Activated CD4-positive, alpha-beta T cell treated with anti-CD3 and anti-CD28 coated beads, Interleukin-2, amount 10 ng/mL, durations not matched to agents 7 days and 5 days (primary cell): Measurements from ENCODE around the gene EIF2B5. TPM values are rescaled to one million over a fixed set of nuclear protein-coding genes. Genes with fewer than 3 reads are reported as not detected.

ENCODE experiments used
- CTCF ChIA-PET: fragments of 350-600 bp; sonication (Branson Sonifier 250); formaldehyde crosslinking; loops from one replicate; lab custom pipeline; 2021; ENCODE audit warnings: antibody characterized with exemption; lab: Charles Lee
- POLR2A ChIA-PET: fragments of 350-600 bp; sonication (Branson Sonifier 250); formaldehyde crosslinking; loops from one replicate; lab custom pipeline; 2021; ENCODE audit warnings: antibody characterized with exemption; lab: Charles Lee
- DNase-seq: peaks from one replicate; pipeline ENCODE4 v3.0.0-alpha.2; 2020
- H3K27ac Mint-ChIP-seq: one replicate; pipeline ENCODE4 v1.8.0; 2021; ENCODE audit warnings: mild to moderate bottlenecking, moderate library complexity, mixed read lengths
- H3K27me3 Mint-ChIP-seq: one replicate; pipeline ENCODE4 v1.8.0; 2021; ENCODE audit warnings: mixed read lengths
- H3K36me3 Mint-ChIP-seq: one replicate; pipeline ENCODE4 v1.8.0; 2021; ENCODE audit warnings: low read depth, mixed read lengths
- H3K4me1 Mint-ChIP-seq: one replicate; pipeline ENCODE4 v1.8.0; 2021; ENCODE audit warnings: mixed read lengths
- H3K4me3 Mint-ChIP-seq: one replicate; pipeline ENCODE4 v1.8.0; 2021; ENCODE audit warnings: mild to moderate bottlenecking, moderate library complexity, mixed read lengths
- H3K9me3 Mint-ChIP-seq: one replicate; pipeline ENCODE4 v1.8.0; 2021; ENCODE audit warnings: mixed read lengths
- total RNA-seq, 2 experiments: library from RNA; stranded (reverse); gene quantifications; one replicate each; pipeline ENCODE4 v1.2.3, GENCODE V29; 2021

The EIF2B5 gene
- total RNA-seq, 2 experiments from 2014 or later: 53.0 to 60.0 TPM

DNA sequence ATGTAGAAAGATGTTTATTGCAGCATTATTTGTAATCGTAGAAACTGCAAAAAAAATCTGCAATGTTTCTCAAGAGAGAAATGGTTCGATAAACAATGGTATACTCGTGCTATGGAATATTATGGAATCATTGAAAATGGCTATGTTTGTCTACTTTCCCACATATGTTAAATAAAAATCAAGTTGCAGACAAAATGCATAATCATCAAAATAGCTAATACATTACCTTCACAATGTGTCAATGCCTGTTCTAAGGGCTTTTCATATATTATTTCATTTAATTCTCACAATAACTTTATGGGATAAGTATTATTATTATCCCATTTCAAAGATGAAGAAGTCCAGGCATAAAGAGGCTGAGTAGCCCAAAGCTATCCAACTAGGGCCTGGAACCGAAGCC lies 2.2 kb upstream of the EIF2B5 start:
- ChIA-PET CTCF (interaction anchor here (0.7 to 1.6 kb wide), 3 partner anchors 12 to 115 kb away, joined by 3 to 4 read pairs (median 3); no protein-coding TSS in a partner anchor), POLR2A (no interaction called here)
- Mint-ChIP-seq H3K27me3 (no peaks in the 10 kb centered on the region), H3K27ac (no peak overlapping the region), H3K36me3 (peaks cover 6% of the 10 kb centered on the region), H3K4me1 (peaks cover 33% of the 10 kb centered on the region), H3K9me3 (no peaks in the 10 kb centered on the region), H3K4me3 (no peak overlapping the region)
- DNase-seq: no peak

GRCh38 chr3:184133840-184134745 lies 1.1 kb upstream of the EIF2B5 start:
- H3K27me3 Mint-ChIP-seq: no peaks in the 10 kb centered on the region
- peaks cover 34% of the 10 kb centered on the region for H3K4me1 Mint-ChIP-seq
- H3K4me3 Mint-ChIP-seq: peak overlapping the region; percentile 98
- H3K36me3 Mint-ChIP-seq: peaks cover 8% of the 10 kb centered on the region
- peak overlapping the region; percentile 96 for H3K27ac Mint-ChIP-seq
- POLR2A ChIA-PET: no interaction called here
- CTCF ChIA-PET: interaction anchor here (0.9 to 1.6 kb wide), 3 partner anchors 11 to 574 kb away, joined by 3 to 4 read pairs (median 3); partner anchors contain the start of gene ABCC5
- peak; percentile 39 for DNase-seq
- H3K9me3 Mint-ChIP-seq: no peaks in the 10 kb centered on the region

- DNase-seq: no peak
- H3K36me3 Mint-ChIP-seq: peaks cover 8% of the 10 kb centered on the region
- peak overlapping the region; percentile 98 for H3K4me3 Mint-ChIP-seq
- POLR2A ChIA-PET: interaction anchor here (0.6 kb wide), 1 partner anchor 48 kb away, joined by 5 read pairs; no protein-coding TSS in a partner anchor
- H3K4me1 Mint-ChIP-seq: peaks cover 34% of the 10 kb centered on the region
- CTCF ChIA-PET: interaction anchor here (0.9 to 1.0 kb wide), 3 partner anchors 50 to 573 kb away, joined by 3 read pairs; partner anchors contain the start of gene ABCC5
- peak overlapping the region; percentile 96 for H3K27ac Mint-ChIP-seq
- no peaks in the 10 kb centered on the region for H3K27me3 Mint-ChIP-seq
- H3K9me3 Mint-ChIP-seq: no peaks in the 10 kb centered on the region
Measured at GRCh38 chr3:184134746-184135148, 411 bp upstream of the EIF2B5 start.

GRCh38 chr3:184135911-184136260 lies 728 bp downstream of the EIF2B5 start:
- DNase-seq: no peak
- Mint-ChIP-seq H3K27ac (peak overlapping the region; percentile 96), H3K4me1 (peaks cover 34% of the 10 kb centered on the region), H3K4me3 (peak overlapping the region; percentile 98), H3K36me3 (peaks cover 16% of the 10 kb centered on the region), H3K27me3 (no peaks in the 10 kb centered on the region), H3K9me3 (no peaks in the 10 kb centered on the region)
- POLR2A ChIA-PET: no interaction called here
- CTCF ChIA-PET: interaction anchor here (0.5 to 1.4 kb wide), 4 partner anchors 9 to 1213 kb away, joined by 3 to 4 read pairs (median 4); no protein-coding TSS in a partner anchor

DNA sequence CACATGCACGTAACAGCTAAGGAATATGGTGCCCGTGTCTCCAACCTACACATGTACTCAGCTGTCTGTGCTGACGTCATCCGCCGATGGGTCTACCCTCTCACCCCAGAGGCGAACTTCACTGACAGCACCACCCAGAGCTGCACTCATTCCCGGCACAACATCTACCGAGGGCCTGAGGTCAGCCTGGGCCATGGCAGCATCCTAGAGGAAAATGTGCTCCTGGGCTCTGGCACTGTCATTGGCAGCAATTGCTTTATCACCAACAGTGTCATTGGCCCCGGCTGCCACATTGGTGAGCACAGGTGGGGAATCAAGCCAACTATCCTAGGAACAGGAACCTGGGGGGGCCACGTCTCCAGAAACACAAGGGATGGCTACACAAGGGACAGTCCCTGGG lies 5.3 kb downstream of the EIF2B5 start:
- no peak overlapping the region for H3K4me3 Mint-ChIP-seq
- peaks cover 46% of the 10 kb centered on the region for H3K36me3 Mint-ChIP-seq
- CTCF ChIA-PET: no interaction called here
- no peak for DNase-seq
- no peak overlapping the region for H3K27ac Mint-ChIP-seq
- POLR2A ChIA-PET: no interaction called here
- H3K27me3 Mint-ChIP-seq: no peaks in the 10 kb centered on the region
- peaks cover 22% of the 10 kb centered on the region for H3K4me1 Mint-ChIP-seq
- no peaks in the 10 kb centered on the region for H3K9me3 Mint-ChIP-seq

- DNase-seq: no peak
- POLR2A ChIA-PET: no interaction called here
- Mint-ChIP-seq H3K27ac (no peak overlapping the region), H3K4me3 (no peak overlapping the region), H3K9me3 (no peaks in the 10 kb centered on the region), H3K27me3 (no peaks in the 10 kb centered on the region), H3K4me1 (peaks cover 7% of the 10 kb centered on the region), H3K36me3 (peaks cover 49% of the 10 kb centered on the region)
- CTCF ChIA-PET: interaction anchor here (0.5 kb wide), 1 partner anchor 56 kb away, joined by 4 read pairs; no protein-coding TSS in a partner anchor
Measured at GRCh38 chr3:184142199-184142598, 7.0 kb downstream of the EIF2B5 start.

DNA sequence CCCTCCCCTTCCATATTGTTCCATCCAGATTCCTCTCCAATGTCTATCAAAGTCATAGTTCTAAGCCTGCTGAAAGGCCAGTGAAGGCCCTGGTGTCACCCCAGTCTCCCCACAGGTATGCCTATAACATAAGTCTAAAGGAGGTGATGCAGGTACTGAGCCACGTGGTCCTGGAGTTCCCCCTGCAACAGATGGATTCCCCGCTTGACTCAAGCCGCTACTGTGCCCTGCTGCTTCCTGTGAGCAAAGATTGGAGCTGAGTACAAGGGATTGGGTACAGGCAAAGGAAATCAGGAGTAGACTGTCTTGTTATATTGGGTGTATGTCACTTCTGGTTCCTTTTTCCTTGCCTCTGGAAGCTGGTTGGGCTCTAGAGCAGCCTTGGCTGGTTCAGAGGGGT lies 8.2 kb downstream of the EIF2B5 start:
- Mint-ChIP-seq H3K9me3 (no peaks in the 10 kb centered on the region), H3K4me3 (no peak overlapping the region), H3K36me3 (peaks cover 42% of the 10 kb centered on the region), H3K4me1 (no peaks in the 10 kb centered on the region), H3K27me3 (no peaks in the 10 kb centered on the region), H3K27ac (no peak overlapping the region)
- no peak for DNase-seq
- ChIA-PET CTCF (interaction anchor here (1.2 kb wide), 1 partner anchor 13 kb away, joined by 3 read pairs; no protein-coding TSS in a partner anchor), POLR2A (no interaction called here)

GRCh38 chr3:184144505-184144904 lies 9.3 kb downstream of the EIF2B5 start:
- peaks cover 42% of the 10 kb centered on the region for H3K36me3 Mint-ChIP-seq
- CTCF ChIA-PET: interaction anchor here (0.6 to 1.7 kb wide), 5 partner anchors 8 to 315 kb away, joined by 3 to 4 read pairs (median 3); partner anchors contain the start of gene PARL
- POLR2A ChIA-PET: no interaction called here
- no peaks in the 10 kb centered on the region for H3K27me3 Mint-ChIP-seq
- H3K27ac Mint-ChIP-seq: no peak overlapping the region
- no peaks in the 10 kb centered on the region for H3K9me3 Mint-ChIP-seq
- no peak for DNase-seq
- no peak overlapping the region for H3K4me3 Mint-ChIP-seq
- H3K4me1 Mint-ChIP-seq: no peaks in the 10 kb centered on the region

- Mint-ChIP-seq H3K4me3 (no peak overlapping the region), H3K27ac (no peak overlapping the region), H3K9me3 (no peaks in the 10 kb centered on the region), H3K27me3 (no peaks in the 10 kb centered on the region), H3K36me3 (peaks cover 39% of the 10 kb centered on the region), H3K4me1 (no peaks in the 10 kb centered on the region)
- CTCF ChIA-PET: interaction anchor here (0.6 to 1.7 kb wide), 5 partner anchors 8 to 261 kb away, joined by 3 to 4 read pairs (median 3); partner anchors contain the start of gene PARL
- POLR2A ChIA-PET: no interaction called here
- peak; percentile 44 for DNase-seq
Measured at GRCh38 chr3:184145111-184145524, 10.0 kb downstream of the EIF2B5 start.

DNA sequence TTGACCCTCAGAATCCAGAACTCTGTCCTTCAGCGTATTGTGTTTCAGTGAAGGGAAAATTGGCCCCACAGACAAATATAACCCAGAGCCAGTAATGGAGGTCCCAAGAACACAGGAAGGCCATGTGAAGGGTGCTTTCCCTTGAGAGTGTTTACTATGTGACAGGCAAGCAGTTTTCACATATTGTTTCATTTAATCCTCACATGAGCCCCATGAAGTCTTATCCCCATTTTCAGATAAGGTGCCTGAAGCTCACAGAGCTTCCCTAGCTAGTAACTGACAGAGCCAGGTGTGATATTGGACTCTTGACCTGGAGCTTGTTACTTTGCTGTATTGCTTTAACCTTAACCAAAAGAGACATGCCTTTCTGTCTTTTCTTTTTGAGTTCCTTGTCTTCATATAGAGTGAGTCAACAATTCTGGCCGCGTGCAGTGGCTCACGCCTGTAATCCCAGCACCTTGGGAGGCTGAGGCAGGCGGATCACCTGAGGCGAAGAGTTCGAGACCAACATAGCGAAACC lies 10.7 kb downstream of the EIF2B5 start:
- ChIA-PET POLR2A (no interaction called here), CTCF (interaction anchor here (0.6 to 1.7 kb wide), 4 partner anchors 9 to 261 kb away, joined by 3 to 4 read pairs (median 3); partner anchors contain the start of gene PARL)
- peaks cover 33% of the 10 kb centered on the region for H3K36me3 Mint-ChIP-seq
- no peaks in the 10 kb centered on the region for H3K4me1 Mint-ChIP-seq
- no peak overlapping the region for H3K4me3 Mint-ChIP-seq
- no peaks in the 10 kb centered on the region for H3K9me3 Mint-ChIP-seq
- DNase-seq: no peak
- no peaks in the 10 kb centered on the region for H3K27me3 Mint-ChIP-seq
- H3K27ac Mint-ChIP-seq: no peak overlapping the region

DNA sequence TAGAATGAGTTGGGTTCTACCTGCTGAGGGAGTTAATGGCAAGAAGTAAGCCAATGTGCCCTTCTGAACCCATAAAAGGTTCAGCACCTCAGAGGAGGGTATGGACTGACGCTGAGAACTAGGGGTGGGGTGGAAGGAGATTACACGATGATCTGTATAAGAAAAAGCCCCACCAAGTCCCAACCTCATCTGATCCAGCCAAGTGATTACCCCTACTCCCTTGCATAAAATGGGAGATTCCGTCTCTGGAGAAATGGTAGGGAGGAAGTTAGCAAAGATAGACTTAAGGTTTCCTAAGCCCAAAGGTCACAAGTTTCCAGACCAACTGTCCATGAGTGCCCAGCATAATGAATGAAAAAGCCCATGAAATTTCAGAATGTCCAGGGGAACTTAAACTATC lies 12.9 kb downstream of the EIF2B5 start:
- CTCF ChIA-PET: no interaction called here
- POLR2A ChIA-PET: no interaction called here
- Mint-ChIP-seq H3K27me3 (no peaks in the 10 kb centered on the region), H3K36me3 (peaks cover 13% of the 10 kb centered on the region), H3K4me3 (no peak overlapping the region), H3K4me1 (no peaks in the 10 kb centered on the region), H3K27ac (no peak overlapping the region), H3K9me3 (no peaks in the 10 kb centered on the region)
- DNase-seq: no peak

DNA sequence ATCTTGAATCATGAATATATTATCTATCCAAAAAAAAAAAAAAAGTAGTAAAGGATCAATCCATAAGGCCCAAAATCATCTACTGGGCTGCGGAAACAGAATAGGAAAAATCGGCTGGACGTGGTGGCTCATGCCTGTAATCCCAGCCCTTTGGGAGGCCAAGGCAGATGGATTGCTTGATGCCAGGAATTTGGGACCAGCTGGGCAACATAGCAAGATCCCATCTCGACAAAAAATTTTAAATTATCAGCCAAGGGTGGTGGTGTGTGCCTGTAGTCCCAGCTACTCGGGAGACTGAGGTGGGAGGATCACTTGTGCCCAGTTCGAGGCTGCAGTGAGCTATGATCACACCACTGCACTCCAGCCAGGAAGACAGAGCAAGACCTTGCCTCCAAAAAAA lies 14.0 kb downstream of the EIF2B5 start:
- no peak overlapping the region for H3K27ac Mint-ChIP-seq
- H3K9me3 Mint-ChIP-seq: no peaks in the 10 kb centered on the region
- POLR2A ChIA-PET: no interaction called here
- H3K4me1 Mint-ChIP-seq: peaks cover 5% of the 10 kb centered on the region
- H3K36me3 Mint-ChIP-seq: peaks cover 11% of the 10 kb centered on the region
- no peaks in the 10 kb centered on the region for H3K27me3 Mint-ChIP-seq
- CTCF ChIA-PET: interaction anchor here (0.6 to 0.8 kb wide), 2 partner anchors 30 to 84 kb away, joined by 3 to 4 read pairs; no protein-coding TSS in a partner anchor
- no peak for DNase-seq
- no peak overlapping the region for H3K4me3 Mint-ChIP-seq
